Activated gamma-delta T cell (primary cell): ENCODE data around the gene UBD.

Source experiments
- DNase-seq: peaks from one replicate; lab custom pipeline; 2025; lab: John Stamatoyannopoulos, UW

UBD gene

GRCh38 chr6:29561606-29562181, 2.2 kb upstream of the UBD start:
- DNase-seq, result no peak

- DNase-seq, result no peak
Measured at GRCh38 chr6:29561091-29561490, 1.6 kb upstream of the UBD start.

- DNase-seq, result no peak
Measured at GRCh38 chr6:29558439-29559079, 973 bp downstream of the UBD start.

DNA sequence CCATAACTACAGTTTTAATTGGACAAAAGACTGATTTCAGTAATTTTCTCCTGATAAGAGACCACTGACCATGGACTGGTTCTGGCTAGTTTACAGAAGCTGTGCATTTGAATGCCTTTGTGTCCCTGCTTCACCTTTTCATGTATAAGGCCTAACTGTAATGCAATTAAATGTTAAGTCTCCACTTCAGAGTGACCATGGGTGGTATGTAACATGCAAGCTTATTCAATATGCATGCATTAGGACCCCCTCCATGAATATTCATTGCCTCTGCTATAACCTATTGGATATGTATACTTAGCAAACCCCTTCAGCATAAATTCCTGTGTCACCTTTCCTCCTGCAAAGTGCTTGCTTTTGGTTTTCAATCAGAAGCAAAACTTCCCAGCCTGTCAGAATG, 2.2 kb downstream of the UBD start:
- DNase-seq, result no peak

DNA sequence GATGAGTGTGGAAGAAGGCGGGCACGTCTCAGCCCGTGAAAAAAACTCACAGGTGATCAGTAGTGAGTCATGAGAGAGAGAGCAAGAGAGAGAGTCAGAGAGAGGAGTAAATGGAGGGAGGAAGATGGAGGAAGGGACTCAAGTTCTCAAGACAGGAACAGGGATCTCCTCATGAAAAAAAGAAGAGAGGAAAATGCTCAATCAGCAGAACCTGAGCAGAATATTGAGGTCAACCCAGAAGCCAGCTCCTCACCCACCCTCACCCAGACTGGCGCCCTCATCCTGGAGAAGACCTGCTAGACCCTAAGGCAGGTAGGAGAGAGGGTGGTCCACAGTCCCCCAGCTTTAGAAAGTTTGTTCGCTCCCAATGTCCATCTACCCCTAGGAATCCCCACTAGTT, 4.8 kb downstream of the UBD start:
- DNase-seq, result no peak

GRCh38 chr6:29553268-29554057, 6.1 kb downstream of the UBD start:
- no peak for DNase-seq

GRCh38 chr6:29552512-29553051, 7.0 kb downstream of the UBD start:
- DNase-seq, result no peak

GRCh38 chr6:29547573-29547972, 12.0 kb downstream of the UBD start:
- DNase-seq, result no peak

DNA sequence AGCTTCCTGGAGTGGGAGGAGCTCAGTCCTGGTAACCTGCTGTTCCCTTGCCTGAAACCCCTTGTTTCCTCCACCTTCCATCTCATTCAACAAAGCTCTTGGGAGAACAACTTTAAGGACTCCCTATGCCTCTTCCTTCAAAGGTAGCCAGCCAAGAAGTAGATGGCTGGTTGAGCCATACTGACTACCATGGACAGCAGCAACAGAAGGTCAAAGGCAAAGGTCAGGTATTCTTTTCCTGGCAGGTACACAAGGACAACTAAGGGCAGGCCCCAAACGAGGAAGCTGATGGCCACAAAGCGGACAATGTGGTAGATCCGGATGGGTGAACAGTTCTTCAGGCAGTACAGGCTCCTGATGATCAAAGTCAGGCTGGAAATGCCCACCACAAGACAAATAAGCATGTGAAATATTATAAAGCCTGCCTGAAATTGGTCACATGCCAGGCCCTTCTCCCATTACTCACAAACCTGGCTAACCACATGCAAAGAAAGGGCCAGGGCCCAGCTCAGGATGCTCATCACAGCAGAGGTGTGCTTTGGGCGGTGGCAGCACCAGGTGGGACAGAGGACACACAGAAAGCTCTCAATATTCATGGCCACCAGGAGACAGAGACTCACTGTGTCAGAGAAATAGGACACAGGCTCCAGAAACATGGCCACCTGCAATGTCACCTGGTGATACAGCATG, 21.7 kb downstream of the UBD start:
- DNase-seq, result no peak

GRCh38 chr6:29532320-29532951, 27.1 kb downstream of the UBD start:
- DNase-seq, result no peak

DNA sequence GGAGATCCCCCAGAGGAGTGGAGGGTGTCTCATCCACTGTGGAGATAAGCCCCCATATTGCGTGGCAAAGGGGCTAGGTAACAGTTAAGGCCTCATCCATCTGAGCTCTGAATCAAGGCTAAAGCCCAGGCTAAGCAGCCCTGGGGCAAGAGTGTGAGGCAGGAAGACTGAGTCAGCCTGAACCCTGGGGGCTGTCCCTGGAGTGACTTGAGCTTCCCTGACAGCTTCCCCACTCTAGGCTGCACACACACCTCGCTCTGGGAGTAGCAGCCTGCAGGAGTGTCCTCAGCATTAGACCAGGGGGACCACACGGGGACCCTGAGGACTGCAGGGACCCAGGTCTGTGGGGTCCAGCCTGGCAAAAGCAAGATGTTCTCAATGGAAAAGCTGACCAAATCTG, 27.9 kb downstream of the UBD start:
- DNase-seq, result no peak

DNA sequence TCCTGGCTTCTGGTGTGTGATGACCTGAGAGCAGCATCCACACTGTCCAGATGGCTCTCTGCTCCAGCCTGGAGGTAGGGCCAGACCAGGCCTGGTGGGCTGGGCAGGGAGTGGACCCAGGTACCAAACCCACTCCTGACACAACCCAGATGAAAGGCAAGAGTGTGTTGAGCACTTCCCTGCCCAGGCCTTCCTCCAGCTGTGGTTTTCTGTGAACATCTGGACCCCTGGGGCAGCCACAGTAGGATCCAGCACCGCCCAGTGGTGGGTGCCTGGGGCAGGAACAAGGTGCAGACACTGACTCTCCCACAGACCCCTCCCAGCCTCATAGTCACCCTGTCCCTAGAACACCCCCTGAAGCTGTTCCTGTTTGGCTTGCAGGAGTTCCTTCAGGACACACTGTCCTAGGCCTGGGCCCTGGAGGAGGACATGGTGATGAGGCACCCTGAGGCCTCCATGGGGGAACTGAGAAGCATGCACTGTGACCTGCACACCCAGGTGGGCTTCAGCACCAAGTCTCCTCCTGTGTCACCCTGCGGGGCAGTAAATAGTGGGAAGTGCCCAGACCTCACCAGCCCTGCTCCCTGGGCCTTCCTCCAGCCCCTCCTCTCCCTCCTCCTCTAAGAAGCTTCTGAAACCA, 28.7 kb downstream of the UBD start:
- no peak for DNase-seq

DNA sequence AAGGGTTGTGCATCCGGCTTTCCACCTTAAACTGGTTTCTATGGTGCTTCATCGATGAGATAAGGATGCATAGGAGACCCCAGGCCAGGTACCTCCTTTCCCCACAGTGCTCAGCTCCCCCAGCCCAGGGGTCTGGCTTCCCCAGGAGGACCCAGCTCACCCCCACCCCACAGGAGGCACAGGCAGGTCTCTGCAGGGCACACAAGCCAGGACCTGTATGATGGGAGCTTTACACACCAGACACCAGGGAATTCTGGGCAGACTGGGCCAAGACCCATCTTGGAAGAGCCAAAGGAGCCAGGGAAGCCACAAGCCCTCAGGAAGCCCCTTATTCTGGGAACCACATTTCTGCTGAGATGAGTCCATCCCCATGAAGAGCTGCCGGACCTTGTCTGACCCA, 29.6 kb downstream of the UBD start:
- no peak for DNase-seq

GRCh38 chr6:29528988-29529560, 30.5 kb downstream of the UBD start:
- DNase-seq, result no peak

DNA sequence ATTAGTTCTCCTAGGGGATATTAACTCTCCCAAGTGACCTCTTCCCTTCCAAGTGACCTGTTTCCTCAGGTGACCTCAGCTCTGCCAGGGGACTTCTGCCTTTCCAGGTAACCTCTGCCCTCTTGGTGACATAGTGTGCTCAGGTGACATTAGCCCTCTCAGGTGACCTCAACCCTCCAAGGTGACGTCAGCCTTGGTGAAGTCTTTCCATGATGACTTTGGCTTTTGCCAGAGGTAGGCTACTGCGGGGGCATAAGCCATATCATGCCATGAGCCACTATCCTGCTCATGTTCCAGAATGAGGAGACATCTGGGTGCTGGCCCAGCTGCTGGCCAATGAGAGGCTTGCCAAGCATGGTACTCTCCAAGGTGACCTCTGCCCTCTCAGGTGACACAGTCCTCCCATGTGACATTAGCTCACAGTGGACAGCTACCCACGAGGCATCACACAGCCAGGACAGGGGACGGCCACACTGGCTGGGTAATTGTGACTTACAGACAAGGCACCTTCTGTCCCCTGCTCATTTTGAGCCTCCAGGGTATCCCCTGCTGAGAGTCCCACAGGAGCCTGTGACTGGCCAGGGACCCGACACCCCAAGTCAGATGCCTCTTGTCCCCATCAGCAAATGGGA, 31.1 kb downstream of the UBD start:
- DNase-seq, result no peak

- no peak for DNase-seq
Measured at GRCh38 chr6:29527564-29527963, 32.0 kb downstream of the UBD start.

GRCh38 chr6:29527126-29527525, 32.4 kb downstream of the UBD start:
- no peak for DNase-seq

DNA sequence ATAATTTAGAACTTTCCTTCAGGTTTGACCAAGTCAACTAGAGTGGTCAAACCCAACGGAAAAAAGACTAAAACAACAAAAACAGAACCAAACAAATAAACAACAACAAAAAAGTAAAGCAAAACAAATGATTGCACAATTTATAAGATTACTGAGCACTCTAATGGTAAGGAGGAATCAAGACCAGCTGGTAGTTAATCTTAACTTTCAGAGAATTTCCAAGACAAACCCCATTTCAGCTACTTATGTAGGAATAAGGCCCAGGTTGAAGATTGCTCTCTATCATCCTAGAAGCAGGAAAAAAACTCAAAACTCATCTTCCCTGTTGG, 34.3 kb downstream of the UBD start:
- no peak for DNase-seq

GRCh38 chr6:29524444-29525310, 34.9 kb downstream of the UBD start:
- no peak for DNase-seq

DNA sequence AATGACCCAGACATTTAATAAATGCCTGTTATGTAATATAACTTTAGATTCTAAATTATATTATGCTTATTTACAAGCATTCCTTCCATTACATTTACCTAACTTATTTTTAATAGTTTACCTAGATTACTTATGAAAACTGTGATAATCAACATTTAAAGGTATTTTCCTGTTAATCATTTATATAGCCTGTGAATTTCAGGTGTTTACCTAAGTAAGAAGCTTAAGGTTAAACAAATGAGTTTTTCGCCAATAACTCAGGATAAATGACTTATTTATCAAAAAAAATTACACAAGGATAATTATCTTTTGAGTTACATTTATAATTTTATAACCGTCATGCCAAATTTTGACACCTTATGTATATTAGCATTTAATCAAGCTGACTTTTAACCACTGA, 35.5 kb downstream of the UBD start:
- no peak for DNase-seq
